Astrocyte of the cerebellum (primary cell): Measurements from ENCODE around the gene MYO1B.

Experiments
- DNase-seq: peaks from one replicate; pipeline ENCODE4 v3.0.0-alpha.2; 2011; ENCODE audit warnings: low read depth
- H3K4me3 ChIP-seq: 2 replicates; pipeline ENCODE4 v1.5.1; 2011; ENCODE audit warnings: mild to moderate bottlenecking, low read depth, low read length, moderate library complexity
- in situ Hi-C: cut with HindIII; loops from 2 replicates; pipeline ENCODE4 v1.10.0; 2017; ENCODE audit warnings: low sequenced_read_pairs
- TF ChIP-seq, protein P1 (sequence below): IDR thresholded peaks from 2 replicates; pipeline ENCODE4 v1.5.1; 2012; ENCODE audit warnings: low read length, low read depth, moderate library complexity, mild to moderate bottlenecking; ENCODE audit errors: missing control alignments

The MYO1B gene

DNA sequence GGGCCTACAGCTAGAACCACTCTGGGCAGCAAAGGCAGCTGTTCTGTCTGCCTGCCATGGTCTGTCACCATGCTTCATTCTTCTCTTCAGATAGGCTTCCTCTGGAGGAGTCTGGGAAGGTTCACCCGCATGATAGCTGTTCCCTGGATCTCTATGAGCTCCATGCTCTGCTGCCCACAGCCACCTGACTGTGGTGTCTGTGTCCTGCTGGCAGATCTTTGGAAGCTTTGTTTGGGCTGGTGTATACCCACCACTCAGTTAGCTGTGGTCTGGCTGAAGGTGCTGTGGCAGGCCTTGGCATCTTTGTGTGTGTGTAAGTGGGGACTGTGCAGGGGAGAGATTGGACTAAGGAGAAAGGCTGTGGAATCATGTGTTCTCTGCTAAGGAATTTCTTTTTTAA lies 23.4 kb downstream of the MYO1B start:
- TF ChIP-seq, protein P1, sequence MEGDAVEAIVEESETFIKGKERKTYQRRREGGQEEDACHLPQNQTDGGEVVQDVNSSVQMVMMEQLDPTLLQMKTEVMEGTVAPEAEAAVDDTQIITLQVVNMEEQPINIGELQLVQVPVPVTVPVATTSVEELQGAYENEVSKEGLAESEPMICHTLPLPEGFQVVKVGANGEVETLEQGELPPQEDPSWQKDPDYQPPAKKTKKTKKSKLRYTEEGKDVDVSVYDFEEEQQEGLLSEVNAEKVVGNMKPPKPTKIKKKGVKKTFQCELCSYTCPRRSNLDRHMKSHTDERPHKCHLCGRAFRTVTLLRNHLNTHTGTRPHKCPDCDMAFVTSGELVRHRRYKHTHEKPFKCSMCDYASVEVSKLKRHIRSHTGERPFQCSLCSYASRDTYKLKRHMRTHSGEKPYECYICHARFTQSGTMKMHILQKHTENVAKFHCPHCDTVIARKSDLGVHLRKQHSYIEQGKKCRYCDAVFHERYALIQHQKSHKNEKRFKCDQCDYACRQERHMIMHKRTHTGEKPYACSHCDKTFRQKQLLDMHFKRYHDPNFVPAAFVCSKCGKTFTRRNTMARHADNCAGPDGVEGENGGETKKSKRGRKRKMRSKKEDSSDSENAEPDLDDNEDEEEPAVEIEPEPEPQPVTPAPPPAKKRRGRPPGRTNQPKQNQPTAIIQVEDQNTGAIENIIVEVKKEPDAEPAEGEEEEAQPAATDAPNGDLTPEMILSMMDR: no peak
- in situ Hi-C loops: no loop called here
- no peak overlapping the region for H3K4me3 ChIP-seq
- no peak for DNase-seq

DNA sequence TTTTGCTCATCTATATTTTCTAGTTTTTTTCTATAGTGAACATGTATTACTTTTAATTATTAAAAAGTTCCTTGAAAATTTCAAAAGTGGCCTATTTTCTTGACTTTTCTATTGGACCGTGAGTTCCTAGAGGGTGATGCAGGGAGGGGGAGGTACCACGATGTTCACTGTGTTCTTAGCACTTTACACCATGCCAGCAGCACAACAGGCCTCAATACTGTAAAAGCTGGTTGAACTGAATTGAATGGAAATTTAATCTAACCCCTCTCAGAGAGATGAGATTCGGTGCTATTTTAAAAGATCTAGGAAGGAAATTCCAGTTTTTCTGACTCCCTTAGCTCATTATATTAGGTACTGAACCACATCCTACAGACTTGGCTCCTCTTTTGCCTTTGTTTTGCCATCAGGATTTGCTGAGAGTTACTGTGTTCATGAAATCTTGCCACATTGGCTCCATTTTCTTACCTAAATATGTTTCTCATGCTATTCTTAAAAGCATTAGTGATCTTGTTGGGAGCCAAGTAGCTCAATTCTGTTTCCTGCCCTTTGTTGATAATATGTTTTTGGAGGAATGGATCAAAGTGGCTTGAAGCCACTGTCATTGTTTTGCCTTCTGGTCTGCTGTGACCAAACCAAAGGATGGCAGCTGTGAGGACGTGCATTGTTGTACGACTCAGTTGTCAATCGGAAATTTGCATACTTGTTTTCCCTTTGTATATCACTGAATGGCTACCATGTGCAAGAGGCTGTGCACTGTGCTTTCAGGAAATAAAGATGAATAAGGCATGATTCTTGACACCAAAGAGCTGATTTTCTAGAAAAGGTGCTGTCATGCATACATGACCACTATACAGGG lies 25.3 kb downstream of the MYO1B start:
- TF ChIP-seq, protein P1: no peak
- H3K4me3 ChIP-seq: no peak overlapping the region
- DNase-seq: no peak
- in situ Hi-C loops: no loop called here

DNA sequence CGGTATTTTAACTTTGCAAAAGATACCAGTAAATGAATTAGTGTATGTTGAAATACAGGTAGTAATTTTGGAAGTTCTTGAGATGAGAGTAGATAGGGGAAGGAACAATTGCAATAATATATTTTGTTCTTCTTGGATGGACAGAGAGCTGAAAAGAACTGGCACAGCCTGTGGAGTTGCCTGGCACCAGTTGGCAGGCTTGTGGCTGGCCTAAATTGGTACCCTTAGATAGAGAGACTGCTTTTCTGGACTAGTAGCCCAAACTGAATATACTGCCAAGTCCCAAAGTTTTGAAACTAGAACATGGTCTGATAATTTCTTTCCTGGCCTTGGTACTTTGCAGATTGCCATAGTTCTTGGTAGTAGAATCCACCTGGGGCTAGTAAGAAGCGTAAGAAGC lies 26.9 kb downstream of the MYO1B start:
- in situ Hi-C loops: no loop called here
- no peak overlapping the region for H3K4me3 ChIP-seq
- TF ChIP-seq, protein P1: no peak
- no peak for DNase-seq

DNA sequence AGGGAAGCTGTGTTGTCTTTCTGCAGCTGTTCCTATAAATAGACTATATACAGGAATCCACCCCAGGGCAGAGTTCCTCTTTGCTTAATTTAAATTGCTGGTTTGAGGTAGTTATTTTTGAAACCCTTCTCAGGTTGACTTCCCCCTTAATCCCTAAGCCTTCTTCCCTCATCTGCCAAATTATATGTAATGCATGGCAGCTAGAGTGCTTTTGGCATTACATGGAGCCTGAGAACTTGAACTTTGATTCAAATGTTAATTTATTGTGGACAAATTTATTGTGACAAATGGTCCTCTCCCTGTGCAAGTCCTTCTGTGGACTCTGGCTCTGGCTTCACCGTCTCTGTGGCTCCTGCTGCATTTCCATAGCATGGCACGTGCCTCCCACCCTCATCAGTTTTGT lies 29.2 kb downstream of the MYO1B start:
- DNase-seq: no peak
- in situ Hi-C loops: no loop called here
- H3K4me3 ChIP-seq: no peak overlapping the region
- TF ChIP-seq, protein P1: no peak

DNA sequence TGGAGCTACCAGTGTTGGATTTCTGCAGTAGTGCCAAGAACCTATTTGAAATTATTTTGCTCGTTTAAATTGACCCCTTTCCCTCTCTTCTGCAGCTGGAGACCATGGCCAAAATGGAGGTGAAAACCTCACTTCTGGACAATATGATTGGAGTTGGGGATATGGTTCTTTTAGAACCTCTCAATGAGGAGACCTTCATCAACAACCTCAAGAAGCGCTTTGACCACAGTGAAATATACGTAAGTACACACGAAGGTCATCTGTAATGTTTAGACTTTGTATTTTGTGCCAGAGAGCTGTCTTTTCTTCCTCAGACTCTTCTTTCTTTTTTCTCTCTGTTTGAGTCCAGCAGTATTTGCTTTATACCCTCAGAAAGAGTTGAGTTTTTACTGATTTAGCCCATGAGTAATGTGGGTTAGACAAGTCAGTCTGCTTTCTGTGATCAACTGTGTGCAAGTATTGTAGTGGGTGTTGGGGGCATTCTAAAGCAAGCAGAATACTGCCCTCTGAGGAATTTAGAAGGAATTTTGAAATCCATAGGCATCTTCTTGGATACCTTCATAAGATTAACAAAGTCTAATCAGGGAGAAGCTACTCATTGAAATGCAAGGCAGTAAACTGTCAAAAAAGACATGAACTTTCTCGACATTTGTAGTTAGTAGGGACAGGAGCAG lies 31.7 kb downstream of the MYO1B start:
- in situ Hi-C loops: no loop called here
- H3K4me3 ChIP-seq: no peak overlapping the region
- TF ChIP-seq, protein P1: no peak
- DNase-seq: no peak

DNA sequence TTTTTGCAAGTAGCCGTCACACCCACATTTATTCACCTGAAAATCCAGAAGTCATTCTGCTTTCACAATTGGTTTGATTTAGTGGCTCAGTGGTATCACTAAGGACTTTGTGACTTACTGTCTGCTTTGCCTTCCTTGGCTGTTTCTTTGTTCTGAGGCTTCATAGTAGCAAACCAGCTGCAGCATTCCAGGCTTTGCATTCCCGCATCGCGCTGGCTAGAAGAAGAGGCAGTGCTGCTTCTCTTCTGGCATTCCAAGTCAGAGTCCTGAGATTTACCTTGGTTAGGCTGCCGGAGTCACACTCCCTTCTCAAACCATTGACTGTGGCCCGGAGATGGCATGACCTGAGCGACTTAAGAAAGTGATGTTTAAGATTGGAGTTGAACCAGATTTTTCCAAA lies 35.1 kb downstream of the MYO1B start:
- TF ChIP-seq, protein P1: no peak
- H3K4me3 ChIP-seq: no peak overlapping the region
- no peak for DNase-seq
- in situ Hi-C loops: no loop called here
